GM21619 (cell line): ENCODE measurements around the gene ADGRL1.

Source experiments
- ATAC-seq: cut with Tn5 transposase; IDR thresholded peaks from one replicate; pipeline ENCODE4 v1.9.1; 2021; ENCODE audit not compliant: unreplicated experiment

The ADGRL1 gene

GRCh38 chr19:14114854-14115253 is 91.1 kb downstream of the ADGRL1 start:
- no peak for ATAC-seq

- no peak for ATAC-seq
These were observed 91.5 kb downstream of the ADGRL1 start for GRCh38 chr19:14114439-14114838.

- ATAC-seq: no peak
These were observed 92.1 kb downstream of the ADGRL1 start for GRCh38 chr19:14113762-14114414.

- no peak for ATAC-seq
These were observed 93.1 kb downstream of the ADGRL1 start for GRCh38 chr19:14112809-14113385.

- no peak for ATAC-seq
These were observed 93.7 kb downstream of the ADGRL1 start for GRCh38 chr19:14112051-14112808.

GRCh38 chr19:14111486-14111885 is 94.5 kb downstream of the ADGRL1 start:
- ATAC-seq: no peak

- ATAC-seq: no peak
These were observed 95.3 kb downstream of the ADGRL1 start for GRCh38 chr19:14110650-14111049.

GRCh38 chr19:14107581-14108461 is 98.1 kb downstream of the ADGRL1 start:
- ATAC-seq: no peak

- ATAC-seq: no peak
These were observed 99.1 kb downstream of the ADGRL1 start for GRCh38 chr19:14106840-14107239.

GRCh38 chr19:14105680-14106079 is 100.3 kb downstream of the ADGRL1 start:
- ATAC-seq: no peak

- ATAC-seq: no peak
These were observed 102.7 kb downstream of the ADGRL1 start for GRCh38 chr19:14103310-14103709.

GRCh38 chr19:14102756-14103155 is 103.2 kb downstream of the ADGRL1 start:
- no peak for ATAC-seq

- ATAC-seq: no peak
These were observed 103.8 kb downstream of the ADGRL1 start for GRCh38 chr19:14102102-14102696.

- ATAC-seq: no peak
These were observed 104.9 kb downstream of the ADGRL1 start for GRCh38 chr19:14101003-14101545.
